ENCODE results near the gene CYP39A1.

CYP39A1 gene

GRCh38 chr6:46626976-46627375 is 25.6 kb downstream of the CYP39A1 start:
- in situ Hi-C loops (cut with HindIII; ENCODE audit: low sequenced_read_pairs), result no loop called here
- TF ChIP-seq CTCF (IDR thresholded peaks at IDR 0.05; ENCODE audit: low read depth, low read length), result no peak
- no peak for DNase-seq (ENCODE audit: low read depth, low spot score)
- H3K4me3 ChIP-seq (ENCODE audit: low read depth, low read length), result no peak overlapping the region

- H3K4me3 ChIP-seq (ENCODE audit: low read depth, low read length), result no peak overlapping the region
- peak; percentile 62 for TF ChIP-seq CTCF (IDR thresholded peaks at IDR 0.05; ENCODE audit: low read depth, low read length)
- peak; percentile 56 for DNase-seq (ENCODE audit: low read depth, low spot score)
- in situ Hi-C loops (cut with HindIII; ENCODE audit: low sequenced_read_pairs), result no loop called here
Observed at GRCh38 chr6:46626228-46626909, 26.2 kb downstream of the CYP39A1 start.

GRCh38 chr6:46618726-46619125 is 33.9 kb downstream of the CYP39A1 start:
- in situ Hi-C loops (cut with HindIII; ENCODE audit: low sequenced_read_pairs), result no loop called here
- DNase-seq (ENCODE audit: low read depth, low spot score), result no peak
- no peak for TF ChIP-seq CTCF (IDR thresholded peaks at IDR 0.05; ENCODE audit: low read depth, low read length)

GRCh38 chr6:46612645-46613044 is 40.0 kb downstream of the CYP39A1 start:
- in situ Hi-C loops (cut with HindIII; ENCODE audit: low sequenced_read_pairs), result no loop called here
- no peak overlapping the region for H3K4me3 ChIP-seq (ENCODE audit: low read depth, low read length)
- no peak for DNase-seq (ENCODE audit: low read depth, low spot score)
- no peak for TF ChIP-seq CTCF (IDR thresholded peaks at IDR 0.05; ENCODE audit: low read depth, low read length)

More at GRCh38 chr6:46618726-46619125, 33.9 kb downstream of the CYP39A1 start:
- no peak overlapping the region for H3K4me3 ChIP-seq (ENCODE audit: low read depth, low read length)

- no peak overlapping the region for H3K4me3 ChIP-seq (ENCODE audit: low read depth, low read length)
- in situ Hi-C loops (cut with HindIII; ENCODE audit: low sequenced_read_pairs), result no loop called here
- DNase-seq (ENCODE audit: low read depth, low spot score), result no peak
- no peak for TF ChIP-seq CTCF (IDR thresholded peaks at IDR 0.05; ENCODE audit: low read depth, low read length)
Observed at GRCh38 chr6:46610862-46611553, 41.6 kb downstream of the CYP39A1 start.

GRCh38 chr6:46606338-46606737 is 46.3 kb downstream of the CYP39A1 start:
- DNase-seq (ENCODE audit: low read depth, low spot score), result no peak
- TF ChIP-seq CTCF (IDR thresholded peaks at IDR 0.05; ENCODE audit: low read depth, low read length), result no peak

More at GRCh38 chr6:46606338-46606737, 46.3 kb downstream of the CYP39A1 start:
- in situ Hi-C loops (cut with HindIII; ENCODE audit: low sequenced_read_pairs), result no loop called here
- no peak overlapping the region for H3K4me3 ChIP-seq (ENCODE audit: low read depth, low read length)
